Astrocyte (in vitro differentiated cells and primary cell): ENCODE data around the gene ZFP36L2.

Source experiments
- CTCF ChIP-seq: IDR thresholded peaks from 2 replicates; pipeline ENCODE4 v1.5.1; 2011; ENCODE audit warnings: low read depth, mild to moderate bottlenecking, inconsistent platforms, low read length, moderate library complexity; ENCODE audit not compliant: insufficient read depth
- EZH2 ChIP-seq: IDR thresholded peaks from 2 replicates; pipeline ENCODE4 v1.6.1; 2012; ENCODE audit warnings: mild to moderate bottlenecking, low read length, inconsistent platforms; ENCODE audit not compliant: insufficient read depth

GRCh38 chr2:43250015-43250414 lies 23.6 kb upstream of the ZFP36L2 start:
- no peak for TF ChIP-seq CTCF
- no peak for TF ChIP-seq EZH2
